ENCODE measurements around the gene RMI1.

The RMI1 gene

GRCh38 chr9:83979812-83980394 lies 702 bp upstream of the RMI1 start, which contains the start of gene HNRNPK (continued):
- TF ChIP-seq KLF1 (tag by site-specific recombination; IDR thresholded peaks at IDR 0.05) (no peak), ZNF561 (tag by site-specific recombination; IDR thresholded peaks at IDR 0.05; ENCODE audit: borderline replicate concordance) (no peak), SP2 (tag by site-specific recombination; IDR thresholded peaks at IDR 0.05) (peak; percentile 88), ZNF112 (tag by site-specific recombination; IDR thresholded peaks at IDR 0.05) (no peak), ZNF585B (tag by site-specific recombination; IDR thresholded peaks at IDR 0.05) (no peak), ZNF513 (tag by site-specific recombination; IDR thresholded peaks at IDR 0.05) (no peak; the same call in 1 of the 2 replicates), ZNF24 (tag by site-specific recombination; IDR thresholded peaks at IDR 0.05) (no peak), ZNF707 (tag by site-specific recombination; IDR thresholded peaks at IDR 0.05) (no peak), ZNF37A (tag by site-specific recombination; IDR thresholded peaks at IDR 0.05) (no peak), ZNF785 (tag by site-specific recombination; IDR thresholded peaks at IDR 0.05) (no peak), ZNF391 (tag by site-specific recombination; IDR thresholded peaks at IDR 0.05; ENCODE audit: borderline replicate concordance, low read depth) (no peak), ZNF571 (tag by site-specific recombination; IDR thresholded peaks at IDR 0.05) (no peak), KLF7 (tag by site-specific recombination; IDR thresholded peaks at IDR 0.05; ENCODE audit: borderline replicate concordance) (no peak), ZSCAN18 (tag by site-specific recombination; IDR thresholded peaks at IDR 0.05) (no peak), GLIS2 (tag by site-specific recombination; IDR thresholded peaks at IDR 0.05) (peak; percentile 87), ZNF558 (tag by site-specific recombination; IDR thresholded peaks at IDR 0.05) (no peak), GLI4 (tag by site-specific recombination; IDR thresholded peaks at IDR 0.05) (0 out of 2 replicates have a peak, but pooled peaks have one; percentile 17), ZEB2 (tag by site-specific recombination; IDR thresholded peaks at IDR 0.05) (no peak; the same call in 1 of the 2 replicates), GLIS1 (tag by site-specific recombination; IDR thresholded peaks at IDR 0.05) (no peak), RBAK (tag by site-specific recombination; IDR thresholded peaks at IDR 0.05) (no peak), ZNF148 (tag by site-specific recombination; IDR thresholded peaks at IDR 0.05; ENCODE audit: borderline replicate concordance) (no peak), YY1 (tag by site-specific recombination; IDR thresholded peaks at IDR 0.05) (0 out of 2 replicates have a peak, but pooled peaks have one; percentile 21), GFI1B (tag by site-specific recombination; IDR thresholded peaks at IDR 0.05) (no peak), ZNF776 (tag by site-specific recombination; IDR thresholded peaks at IDR 0.05; ENCODE audit: borderline replicate concordance) (no peak), ZNF350 (tag by site-specific recombination; IDR thresholded peaks at IDR 0.05) (no peak)
- TF ChIP-seq, protein P1, sequence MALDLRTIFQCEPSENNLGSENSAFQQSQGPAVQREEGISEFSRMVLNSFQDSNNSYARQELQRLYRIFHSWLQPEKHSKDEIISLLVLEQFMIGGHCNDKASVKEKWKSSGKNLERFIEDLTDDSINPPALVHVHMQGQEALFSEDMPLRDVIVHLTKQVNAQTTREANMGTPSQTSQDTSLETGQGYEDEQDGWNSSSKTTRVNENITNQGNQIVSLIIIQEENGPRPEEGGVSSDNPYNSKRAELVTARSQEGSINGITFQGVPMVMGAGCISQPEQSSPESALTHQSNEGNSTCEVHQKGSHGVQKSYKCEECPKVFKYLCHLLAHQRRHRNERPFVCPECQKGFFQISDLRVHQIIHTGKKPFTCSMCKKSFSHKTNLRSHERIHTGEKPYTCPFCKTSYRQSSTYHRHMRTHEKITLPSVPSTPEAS (tag by site-specific recombination; IDR thresholded peaks at IDR 0.05) = no peak
- TF ChIP-seq, protein P2, sequence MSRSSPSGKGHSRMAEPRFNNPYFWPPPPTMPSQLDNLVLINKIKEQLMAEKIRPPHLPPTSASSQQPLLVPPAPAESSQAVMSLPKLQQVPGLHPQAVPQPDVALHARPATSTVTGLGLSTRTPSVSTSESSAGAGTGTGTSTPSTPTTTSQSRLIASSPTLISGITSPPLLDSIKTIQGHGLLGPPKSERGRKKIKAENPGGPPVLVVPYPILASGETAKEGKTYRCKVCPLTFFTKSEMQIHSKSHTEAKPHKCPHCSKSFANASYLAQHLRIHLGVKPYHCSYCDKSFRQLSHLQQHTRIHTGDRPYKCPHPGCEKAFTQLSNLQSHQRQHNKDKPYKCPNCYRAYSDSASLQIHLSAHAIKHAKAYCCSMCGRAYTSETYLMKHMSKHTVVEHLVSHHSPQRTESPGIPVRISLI (tag by site-specific recombination; IDR thresholded peaks at IDR 0.05) = no peak
- TF ChIP-seq, protein P3, sequence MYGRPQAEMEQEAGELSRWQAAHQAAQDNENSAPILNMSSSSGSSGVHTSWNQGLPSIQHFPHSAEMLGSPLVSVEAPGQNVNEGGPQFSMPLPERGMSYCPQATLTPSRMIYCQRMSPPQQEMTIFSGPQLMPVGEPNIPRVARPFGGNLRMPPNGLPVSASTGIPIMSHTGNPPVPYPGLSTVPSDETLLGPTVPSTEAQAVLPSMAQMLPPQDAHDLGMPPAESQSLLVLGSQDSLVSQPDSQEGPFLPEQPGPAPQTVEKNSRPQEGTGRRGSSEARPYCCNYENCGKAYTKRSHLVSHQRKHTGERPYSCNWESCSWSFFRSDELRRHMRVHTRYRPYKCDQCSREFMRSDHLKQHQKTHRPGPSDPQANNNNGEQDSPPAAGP (tag by site-specific recombination; IDR thresholded peaks at IDR 0.05) = no peak
- TF ChIP-seq, protein P4, sequence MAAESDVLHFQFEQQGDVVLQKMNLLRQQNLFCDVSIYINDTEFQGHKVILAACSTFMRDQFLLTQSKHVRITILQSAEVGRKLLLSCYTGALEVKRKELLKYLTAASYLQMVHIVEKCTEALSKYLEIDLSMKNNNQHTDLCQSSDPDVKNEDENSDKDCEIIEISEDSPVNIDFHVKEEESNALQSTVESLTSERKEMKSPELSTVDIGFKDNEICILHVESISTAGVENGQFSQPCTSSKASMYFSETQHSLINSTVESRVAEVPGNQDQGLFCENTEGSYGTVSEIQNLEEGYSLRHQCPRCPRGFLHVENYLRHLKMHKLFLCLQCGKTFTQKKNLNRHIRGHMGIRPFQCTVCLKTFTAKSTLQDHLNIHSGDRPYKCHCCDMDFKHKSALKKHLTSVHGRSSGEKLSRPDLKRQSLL (tag by site-specific recombination; IDR thresholded peaks at IDR 0.05) = peak; percentile 87; the same call in 1 of the 2 replicates
- TF ChIP-seq, protein P5, sequence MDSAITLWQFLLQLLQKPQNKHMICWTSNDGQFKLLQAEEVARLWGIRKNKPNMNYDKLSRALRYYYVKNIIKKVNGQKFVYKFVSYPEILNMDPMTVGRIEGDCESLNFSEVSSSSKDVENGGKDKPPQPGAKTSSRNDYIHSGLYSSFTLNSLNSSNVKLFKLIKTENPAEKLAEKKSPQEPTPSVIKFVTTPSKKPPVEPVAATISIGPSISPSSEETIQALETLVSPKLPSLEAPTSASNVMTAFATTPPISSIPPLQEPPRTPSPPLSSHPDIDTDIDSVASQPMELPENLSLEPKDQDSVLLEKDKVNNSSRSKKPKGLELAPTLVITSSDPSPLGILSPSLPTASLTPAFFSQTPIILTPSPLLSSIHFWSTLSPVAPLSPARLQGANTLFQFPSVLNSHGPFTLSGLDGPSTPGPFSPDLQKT (IDR thresholded peaks at IDR 0.05; ENCODE audit: borderline replicate concordance, low read depth, low read length) = no peak

All from HEK293 (cell line).